ENCODE data around the gene LHPP.

LHPP gene

GRCh38 chr10:124534826-124535601, 73.4 kb downstream of the LHPP start:
- Histone ChIP-seq H3K9ac (ENCODE audit: insufficient read length) (no peak overlapping the region), H3K9me3 (ENCODE audit: low read depth, low read length) (no peaks in the 10 kb centered on the region), H3K36me3 (ENCODE audit: insufficient read depth, low read length) (no peaks in the 10 kb centered on the region), H3K4me3 (no peak overlapping the region), H3K27ac (no peak overlapping the region)
- DNase-seq (ENCODE audit: low read depth, low spot score), result no peak
- no peak for TF ChIP-seq FOXP2 (optimal IDR thresholded peaks at IDR 0.05; ENCODE audit: control extremely low read depth, extremely low read length, insufficient read depth)
- no peak for TF ChIP-seq EZH2 (IDR thresholded peaks at IDR 0.05)
- no peak for TF ChIP-seq POLR2AphosphoS5 (IDR thresholded peaks at IDR 0.05; ENCODE audit: borderline replicate concordance, low read depth, low read length)

DNA sequence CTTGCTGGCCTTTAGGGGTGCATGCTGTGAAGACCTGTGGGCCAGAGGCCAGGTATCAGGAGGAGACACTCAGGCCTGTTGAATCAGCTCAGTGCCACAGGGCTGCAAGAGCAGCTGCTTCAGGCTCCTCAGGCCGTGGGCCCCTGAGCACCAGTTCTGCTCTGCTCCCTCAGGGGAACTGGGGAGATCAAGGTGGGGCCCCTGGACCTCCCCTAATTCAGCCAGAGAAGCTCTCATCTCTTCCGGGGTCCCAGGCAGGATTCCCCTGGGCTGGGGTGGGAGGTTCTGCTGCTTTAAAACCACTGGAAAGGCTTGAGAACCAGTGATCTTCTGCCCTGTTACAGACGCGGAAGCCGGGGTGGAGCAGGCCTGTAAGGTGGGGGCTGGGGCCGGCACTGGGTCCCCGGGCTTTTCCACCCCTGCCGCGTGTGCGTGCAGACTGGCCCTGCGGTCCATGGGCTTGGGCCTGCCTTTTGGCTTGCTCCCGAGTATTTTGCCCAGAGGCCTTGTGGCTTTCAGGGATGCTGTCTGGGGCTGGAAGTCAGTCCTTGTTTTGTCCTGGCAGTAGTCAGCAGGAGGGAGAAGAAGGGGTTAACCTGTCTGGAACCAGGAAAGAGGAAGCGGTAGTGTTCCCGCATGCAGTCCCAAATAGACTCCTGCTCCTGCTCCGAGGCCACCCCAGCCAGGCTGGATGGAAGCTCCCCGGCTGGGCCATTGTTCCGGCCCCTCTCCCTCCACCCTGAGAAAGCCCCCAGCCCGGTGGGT, 74.3 kb downstream of the LHPP start:
- no peak for DNase-seq (ENCODE audit: low read depth, low spot score)
- Histone ChIP-seq H3K9ac (ENCODE audit: insufficient read length) (no peak overlapping the region), H3K27ac (no peak overlapping the region), H3K36me3 (ENCODE audit: insufficient read depth, low read length) (no peaks in the 10 kb centered on the region), H3K9me3 (ENCODE audit: low read depth, low read length) (no peaks in the 10 kb centered on the region), H3K4me3 (no peak overlapping the region)
- no peak for TF ChIP-seq POLR2AphosphoS5 (IDR thresholded peaks at IDR 0.05; ENCODE audit: borderline replicate concordance, low read depth, low read length)
- TF ChIP-seq EZH2 (IDR thresholded peaks at IDR 0.05), result no peak
- TF ChIP-seq FOXP2 (optimal IDR thresholded peaks at IDR 0.05; ENCODE audit: control extremely low read depth, extremely low read length, insufficient read depth), result no peak

GRCh38 chr10:124536496-124537050, 75.0 kb downstream of the LHPP start:
- no peaks in the 10 kb centered on the region for H3K9me3 ChIP-seq (ENCODE audit: low read depth, low read length)
- TF ChIP-seq EZH2 (IDR thresholded peaks at IDR 0.05) (no peak), POLR2AphosphoS5 (IDR thresholded peaks at IDR 0.05; ENCODE audit: borderline replicate concordance, low read depth, low read length) (no peak), FOXP2 (optimal IDR thresholded peaks at IDR 0.05; ENCODE audit: control extremely low read depth, extremely low read length, insufficient read depth) (no peak)
- no peak overlapping the region for H3K27ac ChIP-seq
- H3K36me3 ChIP-seq (ENCODE audit: insufficient read depth, low read length), result no peaks in the 10 kb centered on the region
- no peak for DNase-seq (ENCODE audit: low read depth, low spot score)
- no peak overlapping the region for H3K4me3 ChIP-seq
- H3K9ac ChIP-seq (ENCODE audit: insufficient read length), result no peak overlapping the region

DNA sequence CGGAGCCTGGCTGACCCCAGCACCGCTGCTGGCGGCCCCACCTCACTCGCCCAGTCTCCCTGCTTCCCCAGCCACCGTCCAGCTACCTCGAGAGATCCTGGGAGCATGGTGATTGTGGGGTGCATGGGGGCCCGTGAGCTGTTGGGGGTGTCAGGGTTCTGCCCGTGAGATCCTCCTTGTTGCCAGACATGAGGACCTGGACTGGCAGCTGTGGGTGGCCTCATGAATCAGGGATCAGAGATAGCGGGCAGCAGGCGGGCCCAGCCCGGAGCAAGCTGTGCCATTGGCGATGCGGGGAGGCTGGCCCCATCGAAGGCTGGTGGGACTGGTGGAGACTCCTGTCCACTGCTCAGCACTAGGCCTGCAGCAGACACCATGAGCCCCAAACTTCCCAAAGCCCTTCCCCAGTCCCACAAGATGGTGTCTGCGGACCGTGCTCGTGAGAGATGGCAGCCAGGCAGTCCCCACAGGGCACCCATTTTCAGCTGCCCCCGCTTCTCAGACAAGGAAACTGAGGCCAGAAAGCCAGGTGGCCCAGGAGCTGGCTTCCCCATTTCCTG, 75.6 kb downstream of the LHPP start:
- Histone ChIP-seq H3K9me3 (ENCODE audit: low read depth, low read length) (no peaks in the 10 kb centered on the region), H3K4me3 (no peak overlapping the region), H3K27ac (no peak overlapping the region), H3K36me3 (ENCODE audit: insufficient read depth, low read length) (no peaks in the 10 kb centered on the region), H3K9ac (ENCODE audit: insufficient read length) (no peak overlapping the region)
- DNase-seq (ENCODE audit: low read depth, low spot score), result no peak
- no peak for TF ChIP-seq FOXP2 (optimal IDR thresholded peaks at IDR 0.05; ENCODE audit: control extremely low read depth, extremely low read length, insufficient read depth)
- no peak for TF ChIP-seq POLR2AphosphoS5 (IDR thresholded peaks at IDR 0.05; ENCODE audit: borderline replicate concordance, low read depth, low read length)
- TF ChIP-seq EZH2 (IDR thresholded peaks at IDR 0.05), result no peak

DNA sequence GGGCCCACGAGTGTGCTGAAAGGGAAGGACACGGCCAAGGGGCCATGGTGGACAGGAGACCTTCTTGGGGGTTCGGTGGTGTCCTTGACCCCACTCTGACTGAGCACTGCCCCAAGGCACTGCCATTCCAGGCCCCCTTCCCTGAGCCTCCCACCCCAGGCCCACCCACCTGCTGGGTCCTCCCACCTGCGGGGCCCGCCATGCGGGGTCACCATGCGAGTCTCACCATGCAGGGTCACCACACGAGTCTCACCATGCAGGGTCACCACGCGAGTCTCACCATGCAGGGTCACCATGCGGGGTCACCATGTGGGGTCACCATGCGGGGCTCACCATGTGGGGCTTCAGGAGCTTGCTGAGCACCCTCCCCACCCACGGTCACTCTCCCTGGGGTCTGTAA, 76.3 kb downstream of the LHPP start:
- no peaks in the 10 kb centered on the region for H3K9me3 ChIP-seq (ENCODE audit: low read depth, low read length)
- TF ChIP-seq POLR2AphosphoS5 (IDR thresholded peaks at IDR 0.05; ENCODE audit: borderline replicate concordance, low read depth, low read length), result no peak
- no peak for TF ChIP-seq FOXP2 (optimal IDR thresholded peaks at IDR 0.05; ENCODE audit: control extremely low read depth, extremely low read length, insufficient read depth)
- TF ChIP-seq EZH2 (IDR thresholded peaks at IDR 0.05), result no peak
- no peak overlapping the region for H3K4me3 ChIP-seq
- no peak overlapping the region for H3K27ac ChIP-seq
- no peak overlapping the region for H3K9ac ChIP-seq (ENCODE audit: insufficient read length)
- no peaks in the 10 kb centered on the region for H3K36me3 ChIP-seq (ENCODE audit: insufficient read depth, low read length)
- DNase-seq (ENCODE audit: low read depth, low spot score), result no peak

- H3K9me3 ChIP-seq (ENCODE audit: low read depth, low read length), result no peaks in the 10 kb centered on the region
- DNase-seq (ENCODE audit: low read depth, low spot score), result no peak
- H3K36me3 ChIP-seq (ENCODE audit: insufficient read depth, low read length), result no peaks in the 10 kb centered on the region
- no peak overlapping the region for H3K4me3 ChIP-seq
- TF ChIP-seq POLR2AphosphoS5 (IDR thresholded peaks at IDR 0.05; ENCODE audit: borderline replicate concordance, low read depth, low read length) (no peak), EZH2 (IDR thresholded peaks at IDR 0.05) (no peak), FOXP2 (optimal IDR thresholded peaks at IDR 0.05; ENCODE audit: control extremely low read depth, extremely low read length, insufficient read depth) (no peak)
- no peak overlapping the region for H3K9ac ChIP-seq (ENCODE audit: insufficient read length)
- H3K27ac ChIP-seq, result no peak overlapping the region
These were observed 77.1 kb downstream of the LHPP start for GRCh38 chr10:124538706-124539105.

GRCh38 chr10:124539935-124540641, 78.5 kb downstream of the LHPP start:
- no peak for DNase-seq (ENCODE audit: low read depth, low spot score)
- no peak overlapping the region for H3K9ac ChIP-seq (ENCODE audit: insufficient read length)
- no peaks in the 10 kb centered on the region for H3K36me3 ChIP-seq (ENCODE audit: insufficient read depth, low read length)
- H3K9me3 ChIP-seq (ENCODE audit: low read depth, low read length), result no peaks in the 10 kb centered on the region
- H3K4me3 ChIP-seq, result no peak overlapping the region
- TF ChIP-seq POLR2AphosphoS5 (IDR thresholded peaks at IDR 0.05; ENCODE audit: borderline replicate concordance, low read depth, low read length) (no peak), FOXP2 (optimal IDR thresholded peaks at IDR 0.05; ENCODE audit: control extremely low read depth, extremely low read length, insufficient read depth) (no peak), EZH2 (IDR thresholded peaks at IDR 0.05) (no peak)
- H3K27ac ChIP-seq, result no peak overlapping the region

All from SK-N-MC (cell line).